SK-N-SH treated with all-trans-retinoic acid at 6 μM for 48 hours (cell line): ENCODE results near the gene IRGQ.

Experiments
- ATAC-seq: fragments of 200-7000 bp; cut with Tn5 transposase; 3 replicates; pipeline ENCODE4 v1.9.1; 2020; ENCODE audit warnings: mild to moderate bottlenecking, moderate library complexity
- ARNTL ChIP-seq: fragments of 450-650 bp; formaldehyde crosslinking; IDR thresholded peaks from 2 replicates; pipeline ENCODE4 v1.5.0; 2020; ENCODE audit warnings: low read depth, mild to moderate bottlenecking, moderate library complexity, borderline replicate concordance
- BACH2 ChIP-seq: fragments of 250-450 bp; sonication (Bioruptor Pico); IDR thresholded peaks from 2 replicates; pipeline ENCODE4 v1.9.0; 2021; ENCODE audit warnings: mild to moderate bottlenecking, borderline replicate concordance
- CREB5 ChIP-seq: fragments of 250-450 bp; sonication (Bioruptor Pico); IDR thresholded peaks from 2 replicates; pipeline ENCODE4 v1.5.1; 2020; ENCODE audit warnings: low read depth, mild to moderate bottlenecking, moderate library complexity
- CSDC2 ChIP-seq: fragments of 250-450 bp; sonication (Bioruptor Pico); IDR thresholded peaks from 2 replicates; pipeline ENCODE4 v1.5.0; 2020; ENCODE audit warnings: mild to moderate bottlenecking, moderate library complexity
- CSRNP3 ChIP-seq: fragments of 250-450 bp; sonication (Bioruptor Pico); IDR thresholded peaks from 2 replicates; pipeline ENCODE4 v1.5.1; 2021; ENCODE audit warnings: mild to moderate bottlenecking, moderate library complexity
- ESRRG ChIP-seq: fragments of 250-450 bp; sonication (Bioruptor Pico); IDR thresholded peaks from 2 replicates; pipeline ENCODE4 v1.6.1; 2021; ENCODE audit warnings: mild to moderate bottlenecking
- GLIS3 ChIP-seq: fragments of 250-450 bp; sonication (Bioruptor Pico); IDR thresholded peaks from 2 replicates; pipeline ENCODE4 v1.5.0; 2020; ENCODE audit warnings: mild to moderate bottlenecking, moderate library complexity
- ISL1 ChIP-seq: fragments of 250-450 bp; sonication (Bioruptor Pico); IDR thresholded peaks from 2 replicates; pipeline ENCODE4 v2.1.2; 2022; ENCODE audit warnings: mild to moderate bottlenecking, moderate library complexity
- OSR1 ChIP-seq: fragments of 250-450 bp; sonication (Bioruptor Pico); IDR thresholded peaks from 2 replicates; pipeline ENCODE4 v1.8.0; 2022; ENCODE audit warnings: moderate library complexity, mild to moderate bottlenecking, inconsistent platforms
- PATZ1 ChIP-seq: fragments of 250-450 bp; sonication (Bioruptor Pico); IDR thresholded peaks from 2 replicates; pipeline ENCODE4 v1.8.0; 2020; ENCODE audit warnings: mild to moderate bottlenecking, moderate library complexity, borderline replicate concordance
- POU6F1 ChIP-seq: fragments of 250-450 bp; sonication (Bioruptor Pico); IDR thresholded peaks from 2 replicates; pipeline ENCODE4 v1.8.0; 2021; ENCODE audit warnings: low read depth, mild to moderate bottlenecking, moderate library complexity, borderline replicate concordance
- PPARA ChIP-seq: fragments of 250-450 bp; sonication (Bioruptor Pico); IDR thresholded peaks from 2 replicates; pipeline ENCODE4 v1.5.0; 2020; ENCODE audit warnings: mild to moderate bottlenecking, borderline replicate concordance
- RARB ChIP-seq: fragments of 250-450 bp; sonication (Bioruptor Pico); IDR thresholded peaks from 2 replicates; pipeline ENCODE4 v1.8.0; 2021; ENCODE audit warnings: mild to moderate bottlenecking, moderate library complexity
- SNAI2 ChIP-seq: fragments of 250-450 bp; sonication (Bioruptor Pico); IDR thresholded peaks from 2 replicates; pipeline ENCODE4 v1.5.0; 2020; ENCODE audit warnings: mild to moderate bottlenecking, moderate library complexity
- TCF4 ChIP-seq: fragments of 250-450 bp; sonication (Bioruptor Pico); IDR thresholded peaks from 2 replicates; pipeline ENCODE4 v1.8.0; 2021; ENCODE audit warnings: mild to moderate bottlenecking, moderate library complexity, borderline replicate concordance
- TOX ChIP-seq: fragments of 250-450 bp; sonication (Bioruptor Pico); IDR thresholded peaks from 2 replicates; pipeline ENCODE4 v1.8.0; 2021; ENCODE audit warnings: mild to moderate bottlenecking, moderate library complexity, borderline replicate concordance
- ZC3H10 ChIP-seq: fragments of 250-450 bp; sonication (Bioruptor Pico); IDR thresholded peaks from 2 replicates; pipeline ENCODE4 v1.5.1; 2021; ENCODE audit warnings: mild to moderate bottlenecking, moderate library complexity
- ZFP3 ChIP-seq: fragments of 250-450 bp; sonication (Bioruptor Pico); IDR thresholded peaks from 2 replicates; pipeline ENCODE4 v1.5.0; 2020; ENCODE audit warnings: mild to moderate bottlenecking, moderate library complexity
- ZFP30 ChIP-seq: fragments of 450-650 bp; formaldehyde crosslinking; IDR thresholded peaks from 2 replicates; pipeline ENCODE4 v1.5.0; 2022; ENCODE audit warnings: mild to moderate bottlenecking, moderate library complexity
- ZNF565 ChIP-seq: fragments of 450-650 bp; formaldehyde crosslinking; conservative IDR thresholded peaks from 2 replicates; pipeline ENCODE4 v1.5.0; 2020; ENCODE audit warnings: low read depth, mild to moderate bottlenecking, moderate library complexity
- ZNF8 ChIP-seq: fragments of 450-650 bp; formaldehyde crosslinking; IDR thresholded peaks from 2 replicates; pipeline ENCODE4 v1.5.0; 2020; ENCODE audit warnings: mild to moderate bottlenecking, moderate library complexity

IRGQ gene

GRCh38 chr19:43643326-43643725 lies 47.4 kb upstream of the IRGQ start:
- TF ChIP-seq SNAI2 (no peak), POU6F1 (no peak), ZNF565 (CRISPR knock-in tag) (no peak), GLIS3 (CRISPR knock-in tag) (no peak), ESRRG (CRISPR knock-in tag) (no peak), CSDC2 (CRISPR knock-in tag) (no peak), CREB5 (CRISPR knock-in tag) (no peak), PPARA (CRISPR knock-in tag) (no peak)
- no peak for ATAC-seq

DNA sequence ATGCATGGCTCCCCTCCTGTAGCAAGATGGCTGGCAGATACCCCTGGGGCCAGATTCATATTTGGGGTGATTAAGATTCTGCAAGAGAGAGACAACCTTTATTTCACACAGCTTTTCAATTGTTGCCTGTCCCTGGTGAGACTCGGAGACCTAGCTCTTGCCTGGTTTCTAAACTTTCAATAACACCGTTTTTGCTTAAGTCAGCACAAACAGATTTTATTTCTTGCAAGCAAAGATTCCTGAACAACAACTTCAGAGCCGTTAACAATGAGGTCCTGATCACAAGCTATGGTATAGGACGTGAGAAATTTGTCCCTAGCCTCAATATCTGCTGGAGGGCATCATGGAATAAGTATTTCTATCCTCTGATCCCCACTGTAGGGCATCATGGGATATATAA lies 46.6 kb upstream of the IRGQ start:
- no peak for ATAC-seq
- TF ChIP-seq ISL1 (no peak), POU6F1 (no peak), TOX (no peak), ZFP3 (CRISPR knock-in tag) (no peak), ESRRG (CRISPR knock-in tag) (no peak), PPARA (CRISPR knock-in tag) (no peak), OSR1 (CRISPR knock-in tag) (no peak), CSRNP3 (CRISPR knock-in tag) (no peak), SNAI2 (no peak), ZNF8 (CRISPR knock-in tag) (no peak), ZFP30 (CRISPR knock-in tag) (no peak), PATZ1 (CRISPR knock-in tag) (no peak), CSDC2 (CRISPR knock-in tag) (no peak), CREB5 (CRISPR knock-in tag) (no peak), BACH2 (no peak), ARNTL (CRISPR knock-in tag) (no peak), TCF4 (CRISPR knock-in tag) (no peak), GLIS3 (CRISPR knock-in tag) (no peak), ZC3H10 (CRISPR knock-in tag) (no peak), ZNF565 (CRISPR knock-in tag) (no peak)

- ATAC-seq = no peak
- TF ChIP-seq POU6F1 (no peak), RARB (no peak)
Measured at GRCh38 chr19:43641333-43641732, 45.4 kb upstream of the IRGQ start.
